ENCODE results near the gene CPOX.

- TF ChIP-seq POLR2A (IDR thresholded peaks at IDR 0.05) (no peak), CTCF (IDR thresholded peaks at IDR 0.05) (peak; percentile 61 to 83 (median 75))
Measured at GRCh38 chr3:98602078-98602678, 8.8 kb upstream of the CPOX start.

All from heart left ventricle (tissue), 13 donors.